Loucy (cell line): ENCODE measurements around the gene TSPO.

Experiments
- EZH2phosphoT487 ChIP-seq: fragments of 200-600 bp; IDR thresholded peaks from 2 replicates; pipeline ENCODE4 v1.6.1; 2018; ENCODE audit warnings: antibody characterized with exemption, mild to moderate bottlenecking, moderate library complexity, borderline replicate concordance
- TF ChIP-seq, protein P1 (sequence below): fragments of 200-600 bp; sonication (generic); conservative IDR thresholded peaks from 2 replicates; pipeline ENCODE4 v1.5.1; 2014; ENCODE audit warnings: mild to moderate bottlenecking, antibody characterized with exemption, low read length

DNA sequence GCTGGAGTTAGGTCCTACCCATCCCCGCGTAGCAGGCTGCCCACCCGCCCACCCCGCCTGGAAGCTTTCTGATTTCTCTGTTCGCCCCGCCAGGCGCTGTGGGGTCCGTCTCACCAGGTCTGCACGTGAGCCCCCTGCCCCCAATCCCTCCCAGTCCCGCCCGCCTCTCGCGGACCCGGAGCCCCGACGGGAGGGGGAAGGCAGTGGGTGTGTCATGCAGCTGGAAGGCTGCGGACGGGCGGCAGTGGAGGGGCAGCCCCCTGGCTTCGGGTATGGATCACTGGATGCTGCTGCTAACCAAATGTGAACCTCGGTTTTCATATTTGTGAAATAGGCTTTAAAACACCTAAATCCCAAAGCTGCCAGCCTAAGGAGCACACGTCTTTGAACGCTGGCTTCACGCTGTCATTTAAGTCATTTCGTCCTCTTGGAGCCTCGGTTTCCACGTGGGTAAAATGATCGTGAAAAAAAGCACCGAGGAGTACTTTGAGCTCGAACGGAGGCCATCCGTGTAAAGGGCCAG is 41.4 kb upstream of the TSPO start:
- TF ChIP-seq, protein P1, sequence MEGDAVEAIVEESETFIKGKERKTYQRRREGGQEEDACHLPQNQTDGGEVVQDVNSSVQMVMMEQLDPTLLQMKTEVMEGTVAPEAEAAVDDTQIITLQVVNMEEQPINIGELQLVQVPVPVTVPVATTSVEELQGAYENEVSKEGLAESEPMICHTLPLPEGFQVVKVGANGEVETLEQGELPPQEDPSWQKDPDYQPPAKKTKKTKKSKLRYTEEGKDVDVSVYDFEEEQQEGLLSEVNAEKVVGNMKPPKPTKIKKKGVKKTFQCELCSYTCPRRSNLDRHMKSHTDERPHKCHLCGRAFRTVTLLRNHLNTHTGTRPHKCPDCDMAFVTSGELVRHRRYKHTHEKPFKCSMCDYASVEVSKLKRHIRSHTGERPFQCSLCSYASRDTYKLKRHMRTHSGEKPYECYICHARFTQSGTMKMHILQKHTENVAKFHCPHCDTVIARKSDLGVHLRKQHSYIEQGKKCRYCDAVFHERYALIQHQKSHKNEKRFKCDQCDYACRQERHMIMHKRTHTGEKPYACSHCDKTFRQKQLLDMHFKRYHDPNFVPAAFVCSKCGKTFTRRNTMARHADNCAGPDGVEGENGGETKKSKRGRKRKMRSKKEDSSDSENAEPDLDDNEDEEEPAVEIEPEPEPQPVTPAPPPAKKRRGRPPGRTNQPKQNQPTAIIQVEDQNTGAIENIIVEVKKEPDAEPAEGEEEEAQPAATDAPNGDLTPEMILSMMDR = no peak
- TF ChIP-seq EZH2phosphoT487 = no peak
